Astrocyte (in vitro differentiated cells and primary cell): Measurements from ENCODE around the gene HLX. TPM values are rescaled to one million over a fixed set of nuclear protein-coding genes. Genes with fewer than 3 reads are reported as not detected.

Experiments
- DNase-seq: peaks from one replicate; pipeline ENCODE4 v3.0.0-alpha.2; 2010; ENCODE audit warnings: low read depth
- FAIRE-seq: peaks from 2 replicates; lab custom pipeline; 2011; peaks lifted over from hg19 to GRCh38; lab: Jason Lieb, UNC
- H2AFZ ChIP-seq: 2 replicates; pipeline ENCODE4 v1.6.0; 2012; ENCODE audit warnings: low read depth, low read length, inconsistent platforms
- H3K27ac ChIP-seq: 2 replicates; pipeline ENCODE4 v1.5.1; 2011; ENCODE audit warnings: low read depth, low read length, inconsistent platforms
- H3K27me3 ChIP-seq: 2 replicates; pipeline ENCODE4 v1.6.0; 2011; ENCODE audit warnings: low read length, inconsistent platforms; ENCODE audit not compliant: insufficient read depth
- H3K36me3 ChIP-seq: 2 replicates; pipeline ENCODE4 v1.5.1; 2011; ENCODE audit warnings: low read length, inconsistent platforms; ENCODE audit not compliant: insufficient read depth
- H3K4me1 ChIP-seq: 2 replicates; pipeline ENCODE4 v1.5.1; 2011; ENCODE audit warnings: low read length, inconsistent platforms; ENCODE audit not compliant: insufficient read depth
- H3K4me2 ChIP-seq: 2 replicates; pipeline ENCODE4 v1.6.0; 2012; ENCODE audit warnings: low read length, inconsistent platforms
- H3K4me3 ChIP-seq: 2 replicates; pipeline ENCODE4 v1.5.1; 2011; ENCODE audit warnings: low read depth, mild to moderate bottlenecking, low read length, inconsistent platforms; ENCODE audit not compliant: insufficient read depth
- H3K79me2 ChIP-seq: 2 replicates; pipeline ENCODE4 v1.6.0; 2012; ENCODE audit warnings: mild to moderate bottlenecking, low read length, inconsistent platforms; ENCODE audit not compliant: insufficient read depth
- H3K9ac ChIP-seq: 2 replicates; pipeline ENCODE4 v1.6.0; 2012; ENCODE audit warnings: mild to moderate bottlenecking, low read length, inconsistent platforms
- H3K9me3 ChIP-seq: 2 replicates; pipeline ENCODE4 v1.5.1; 2012; ENCODE audit warnings: low read depth, mild to moderate bottlenecking, low read length, inconsistent platforms; ENCODE audit not compliant: insufficient read depth
- H4K20me1 ChIP-seq: 2 replicates; pipeline ENCODE4 v1.6.0; 2012; ENCODE audit warnings: low read length, inconsistent platforms; ENCODE audit not compliant: insufficient read depth
- H3K27ac Mint-ChIP-seq: one replicate; pipeline ENCODE4 v1.8.0; 2021; ENCODE audit warnings: mild to moderate bottlenecking, mixed read lengths; ENCODE audit not compliant: unreplicated experiment
- H3K27me3 Mint-ChIP-seq: one replicate; pipeline ENCODE4 v1.8.0; 2021; ENCODE audit warnings: low read depth, mixed read lengths; ENCODE audit not compliant: unreplicated experiment
- H3K36me3 Mint-ChIP-seq: one replicate; pipeline ENCODE4 v1.8.0; 2021; ENCODE audit warnings: low read depth, mixed read lengths; ENCODE audit not compliant: unreplicated experiment
- H3K4me1 Mint-ChIP-seq: one replicate; pipeline ENCODE4 v1.8.0; 2021; ENCODE audit warnings: low read depth, mixed read lengths; ENCODE audit not compliant: unreplicated experiment
- H3K4me3 Mint-ChIP-seq: one replicate; pipeline ENCODE4 v1.8.0; 2021; ENCODE audit warnings: mild to moderate bottlenecking, moderate library complexity, mixed read lengths; ENCODE audit not compliant: unreplicated experiment
- H3K9me3 Mint-ChIP-seq: one replicate; pipeline ENCODE4 v1.8.0; 2021; ENCODE audit warnings: mild to moderate bottlenecking, mixed read lengths; ENCODE audit not compliant: unreplicated experiment
- EZH2 ChIP-seq: IDR thresholded peaks from 2 replicates; pipeline ENCODE4 v1.6.1; 2012; ENCODE audit warnings: mild to moderate bottlenecking, low read length, inconsistent platforms; ENCODE audit not compliant: insufficient read depth
- total RNA-seq: library from RNA; stranded (reverse); gene quantifications from 2 replicates; pipeline ENCODE4 v1.2.1, GENCODE V29; 2021
- TF ChIP-seq, protein P1 (sequence below): IDR thresholded peaks from 2 replicates; pipeline ENCODE4 v1.5.1; 2011; ENCODE audit warnings: low read depth, mild to moderate bottlenecking, inconsistent platforms, low read length, moderate library complexity; ENCODE audit not compliant: insufficient read depth

The HLX gene
- total RNA-seq, 1 donor from 2014 or later, result 1.4 TPM

DNA sequence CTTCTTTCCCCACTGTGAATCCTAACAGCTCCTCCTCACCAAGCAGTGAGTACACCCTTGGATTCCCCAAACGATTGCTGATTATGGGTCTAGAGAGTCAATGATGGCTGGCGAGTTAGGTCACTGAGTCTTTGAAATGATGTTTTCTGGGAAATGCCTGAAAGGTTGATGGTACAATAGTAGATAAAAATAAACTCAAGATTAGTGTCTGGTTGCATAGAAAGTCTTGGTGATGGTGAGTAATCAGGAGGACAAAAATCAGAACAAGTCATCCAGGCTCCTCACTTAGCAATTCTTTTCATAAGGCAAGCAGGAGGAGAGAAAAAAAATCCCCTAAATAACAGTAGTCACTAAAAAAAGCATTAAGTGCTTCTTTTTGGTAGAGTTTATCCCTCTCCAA lies 22.6 kb downstream of the HLX start:
- no peak overlapping the region for H3K4me3 ChIP-seq
- no peaks in the 10 kb centered on the region for H4K20me1 ChIP-seq
- H3K36me3 Mint-ChIP-seq, result no peaks in the 10 kb centered on the region
- no peaks in the 10 kb centered on the region for H3K4me1 Mint-ChIP-seq
- FAIRE-seq (no peak), DNase-seq (no peak)
- H3K9me3 Mint-ChIP-seq, result peaks cover 2% of the 10 kb centered on the region
- no peak for TF ChIP-seq EZH2
- TF ChIP-seq, protein P1, sequence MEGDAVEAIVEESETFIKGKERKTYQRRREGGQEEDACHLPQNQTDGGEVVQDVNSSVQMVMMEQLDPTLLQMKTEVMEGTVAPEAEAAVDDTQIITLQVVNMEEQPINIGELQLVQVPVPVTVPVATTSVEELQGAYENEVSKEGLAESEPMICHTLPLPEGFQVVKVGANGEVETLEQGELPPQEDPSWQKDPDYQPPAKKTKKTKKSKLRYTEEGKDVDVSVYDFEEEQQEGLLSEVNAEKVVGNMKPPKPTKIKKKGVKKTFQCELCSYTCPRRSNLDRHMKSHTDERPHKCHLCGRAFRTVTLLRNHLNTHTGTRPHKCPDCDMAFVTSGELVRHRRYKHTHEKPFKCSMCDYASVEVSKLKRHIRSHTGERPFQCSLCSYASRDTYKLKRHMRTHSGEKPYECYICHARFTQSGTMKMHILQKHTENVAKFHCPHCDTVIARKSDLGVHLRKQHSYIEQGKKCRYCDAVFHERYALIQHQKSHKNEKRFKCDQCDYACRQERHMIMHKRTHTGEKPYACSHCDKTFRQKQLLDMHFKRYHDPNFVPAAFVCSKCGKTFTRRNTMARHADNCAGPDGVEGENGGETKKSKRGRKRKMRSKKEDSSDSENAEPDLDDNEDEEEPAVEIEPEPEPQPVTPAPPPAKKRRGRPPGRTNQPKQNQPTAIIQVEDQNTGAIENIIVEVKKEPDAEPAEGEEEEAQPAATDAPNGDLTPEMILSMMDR, result no peak
- H3K27ac ChIP-seq, result no peak overlapping the region
- no peaks in the 10 kb centered on the region for H3K9me3 ChIP-seq
- no peak overlapping the region for H3K4me3 Mint-ChIP-seq
- H2AFZ ChIP-seq, result no peak overlapping the region
- H3K27ac Mint-ChIP-seq, result no peak overlapping the region
- no peaks in the 10 kb centered on the region for H3K79me2 ChIP-seq
- no peak overlapping the region for H3K9ac ChIP-seq
- H3K4me2 ChIP-seq, result no peak overlapping the region
- H3K27me3 ChIP-seq, result peaks cover 3% of the 10 kb centered on the region
- peaks cover 58% of the 10 kb centered on the region for H3K27me3 Mint-ChIP-seq
- H3K4me1 ChIP-seq, result no peaks in the 10 kb centered on the region
- H3K36me3 ChIP-seq, result no peaks in the 10 kb centered on the region

DNA sequence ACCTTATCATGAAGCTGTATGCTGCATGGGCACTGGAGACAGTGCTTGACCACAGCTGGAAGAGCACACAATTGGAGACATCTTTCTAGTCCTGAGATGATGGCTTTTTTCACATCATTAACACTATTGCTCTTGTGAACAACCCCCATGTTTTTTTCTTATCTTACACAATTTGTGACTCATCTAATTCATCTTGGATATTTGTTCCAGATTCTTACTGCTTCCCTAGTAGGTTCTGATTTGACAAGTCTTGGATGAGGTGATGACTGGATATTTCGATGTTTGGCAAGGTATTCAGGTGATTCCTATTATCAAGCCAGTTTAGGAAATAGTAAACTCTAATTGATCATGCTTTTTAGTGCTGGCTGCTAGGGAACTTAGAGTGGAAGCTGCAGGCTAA lies 23.7 kb downstream of the HLX start:
- Mint-ChIP-seq H3K27me3 (peaks cover 49% of the 10 kb centered on the region), H3K9me3 (peaks cover 4% of the 10 kb centered on the region), H3K4me1 (no peaks in the 10 kb centered on the region), H3K36me3 (no peaks in the 10 kb centered on the region), H3K27ac (no peak overlapping the region), H3K4me3 (no peak overlapping the region)
- H3K4me2 ChIP-seq, result no peak overlapping the region
- H3K36me3 ChIP-seq, result no peaks in the 10 kb centered on the region
- TF ChIP-seq, protein P1, result no peak
- no peak for TF ChIP-seq EZH2
- no peak overlapping the region for H3K27ac ChIP-seq
- H4K20me1 ChIP-seq, result no peaks in the 10 kb centered on the region
- no peaks in the 10 kb centered on the region for H3K79me2 ChIP-seq
- FAIRE-seq, result no peak
- H3K9ac ChIP-seq, result no peak overlapping the region
- H3K27me3 ChIP-seq, result peaks cover 3% of the 10 kb centered on the region
- H3K9me3 ChIP-seq, result no peaks in the 10 kb centered on the region
- no peaks in the 10 kb centered on the region for H3K4me1 ChIP-seq
- no peak overlapping the region for H3K4me3 ChIP-seq
- no peak for DNase-seq
- no peak overlapping the region for H2AFZ ChIP-seq

DNA sequence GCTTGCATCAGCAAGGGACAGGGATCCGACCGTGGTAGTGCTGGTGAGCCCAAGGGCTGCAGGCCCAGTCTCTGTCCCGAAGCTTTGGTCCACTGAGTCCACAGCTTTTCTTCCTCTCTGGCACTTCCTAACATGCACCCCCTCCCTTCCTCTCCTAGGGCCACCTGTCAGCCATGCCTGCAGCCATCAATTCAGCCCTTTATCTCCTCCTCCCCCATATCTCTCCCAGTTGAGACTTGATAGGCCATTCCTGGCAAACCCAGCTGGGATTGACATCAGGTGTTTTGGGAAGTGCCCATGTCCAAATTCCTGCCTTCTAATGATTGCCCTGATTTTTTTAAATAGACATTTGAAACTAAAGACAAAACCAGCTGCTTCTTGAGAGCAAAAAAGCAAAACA lies 25.6 kb downstream of the HLX start:
- Histone ChIP-seq H4K20me1 (no peaks in the 10 kb centered on the region), H3K36me3 (no peaks in the 10 kb centered on the region), H3K9me3 (no peaks in the 10 kb centered on the region), H3K79me2 (no peaks in the 10 kb centered on the region), H3K9ac (no peak overlapping the region), H3K4me3 (no peak overlapping the region), H2AFZ (no peak overlapping the region), H3K27me3 (peaks cover 3% of the 10 kb centered on the region), H3K27ac (no peak overlapping the region), H3K4me1 (no peaks in the 10 kb centered on the region), H3K4me2 (no peak overlapping the region)
- Mint-ChIP-seq H3K4me3 (no peak overlapping the region), H3K36me3 (no peaks in the 10 kb centered on the region), H3K4me1 (no peaks in the 10 kb centered on the region), H3K27me3 (peaks cover 42% of the 10 kb centered on the region), H3K27ac (no peak overlapping the region), H3K9me3 (peaks cover 3% of the 10 kb centered on the region)
- FAIRE-seq (no peak), DNase-seq (no peak)
- TF ChIP-seq, protein P1, result no peak
- no peak for TF ChIP-seq EZH2
